ENCODE data around the gene PRDM16. TPM values are rescaled to one million over a fixed set of nuclear protein-coding genes. Genes with fewer than 3 reads are reported as not detected.

PRDM16 gene
- total and polyA plus RNA-seq, 2 experiments from 2014 or later: 41.8 to 55.8 TPM

GRCh38 chr1:3026581-3027391 lies 42.2 kb upstream of the PRDM16 start:
- Histone ChIP-seq H3K36me3 (no peaks in the 10 kb centered on the region), H3K4me1 (ENCODE audit: low read depth) (no peaks in the 10 kb centered on the region), H3K27me3 (no peaks in the 10 kb centered on the region), H3K4me3 (no peak overlapping the region), H3K27ac (no peak overlapping the region), H3K9me3 (ENCODE audit: low read depth) (no peaks in the 10 kb centered on the region)
- TF ChIP-seq CTCF (IDR thresholded peaks at IDR 0.05; ENCODE audit: low read depth, low read length): no peak
- no peak for DNase-seq (ENCODE audit: low read depth in 1 of 2, low spot score in 1 of 2)

- H3K27me3 ChIP-seq: no peaks in the 10 kb centered on the region
- no peak for TF ChIP-seq CTCF (IDR thresholded peaks at IDR 0.05; ENCODE audit: low read depth, low read length)
- H3K4me1 ChIP-seq (ENCODE audit: low read depth): no peaks in the 10 kb centered on the region
- H3K9me3 ChIP-seq (ENCODE audit: low read depth): no peaks in the 10 kb centered on the region
- H3K27ac ChIP-seq: no peak overlapping the region
- DNase-seq (ENCODE audit: low read depth in 1 of 2, low spot score in 1 of 2): no peak
- H3K36me3 ChIP-seq: no peaks in the 10 kb centered on the region
- H3K4me3 ChIP-seq: no peak overlapping the region
Observed at GRCh38 chr1:3027611-3028371, 41.2 kb upstream of the PRDM16 start.

- no peak for TF ChIP-seq CTCF (IDR thresholded peaks at IDR 0.05; ENCODE audit: low read depth, low read length)
- no peaks in the 10 kb centered on the region for H3K9me3 ChIP-seq (ENCODE audit: low read depth)
- no peaks in the 10 kb centered on the region for H3K36me3 ChIP-seq
- H3K27me3 ChIP-seq: no peaks in the 10 kb centered on the region
- DNase-seq (ENCODE audit: low read depth in 1 of 2, low spot score in 1 of 2): no peak
- no peak overlapping the region for H3K4me3 ChIP-seq
- no peak overlapping the region for H3K27ac ChIP-seq
- no peaks in the 10 kb centered on the region for H3K4me1 ChIP-seq (ENCODE audit: low read depth)
Observed at GRCh38 chr1:3028531-3029282, 40.3 kb upstream of the PRDM16 start.

GRCh38 chr1:3029481-3029961 lies 39.5 kb upstream of the PRDM16 start:
- no peaks in the 10 kb centered on the region for H3K27me3 ChIP-seq
- no peaks in the 10 kb centered on the region for H3K36me3 ChIP-seq
- no peak for DNase-seq (ENCODE audit: low read depth in 1 of 2, low spot score in 1 of 2)
- H3K9me3 ChIP-seq (ENCODE audit: low read depth): no peaks in the 10 kb centered on the region
- no peak for TF ChIP-seq CTCF (IDR thresholded peaks at IDR 0.05; ENCODE audit: low read depth, low read length)
- no peak overlapping the region for H3K4me3 ChIP-seq
- no peaks in the 10 kb centered on the region for H3K4me1 ChIP-seq (ENCODE audit: low read depth)
- H3K27ac ChIP-seq: no peak overlapping the region

- Histone ChIP-seq H3K27me3 (no peaks in the 10 kb centered on the region), H3K27ac (no peak overlapping the region), H3K4me3 (no peak overlapping the region), H3K9me3 (ENCODE audit: low read depth) (no peaks in the 10 kb centered on the region), H3K4me1 (ENCODE audit: low read depth) (no peaks in the 10 kb centered on the region), H3K36me3 (no peaks in the 10 kb centered on the region)
- TF ChIP-seq CTCF (IDR thresholded peaks at IDR 0.05; ENCODE audit: low read depth, low read length): no peak
- DNase-seq (ENCODE audit: low read depth in 1 of 2, low spot score in 1 of 2): no peak
Observed at GRCh38 chr1:3029991-3030662, 38.9 kb upstream of the PRDM16 start.

Data from cardiac muscle cell (in vitro differentiated cells and primary cell).